DND-41 (cell line): ENCODE results near the gene PMFBP1.

Experiments
- EZH2 ChIP-seq: IDR thresholded peaks from 3 replicates; pipeline ENCODE4 v1.6.1; 2012; ENCODE audit warnings: borderline replicate concordance, low read depth, mild to moderate bottlenecking, moderate library complexity, low read length, inconsistent platforms; ENCODE audit not compliant: severe bottlenecking
- TF ChIP-seq, protein P1 (sequence below): IDR thresholded peaks from 2 replicates; pipeline ENCODE4 v1.5.1; 2012; ENCODE audit warnings: borderline replicate concordance, low read length, moderate library complexity, mild to moderate bottlenecking; ENCODE audit not compliant: poor library complexity, severe bottlenecking; ENCODE audit errors: extremely low read depth

- TF ChIP-seq, protein P1, sequence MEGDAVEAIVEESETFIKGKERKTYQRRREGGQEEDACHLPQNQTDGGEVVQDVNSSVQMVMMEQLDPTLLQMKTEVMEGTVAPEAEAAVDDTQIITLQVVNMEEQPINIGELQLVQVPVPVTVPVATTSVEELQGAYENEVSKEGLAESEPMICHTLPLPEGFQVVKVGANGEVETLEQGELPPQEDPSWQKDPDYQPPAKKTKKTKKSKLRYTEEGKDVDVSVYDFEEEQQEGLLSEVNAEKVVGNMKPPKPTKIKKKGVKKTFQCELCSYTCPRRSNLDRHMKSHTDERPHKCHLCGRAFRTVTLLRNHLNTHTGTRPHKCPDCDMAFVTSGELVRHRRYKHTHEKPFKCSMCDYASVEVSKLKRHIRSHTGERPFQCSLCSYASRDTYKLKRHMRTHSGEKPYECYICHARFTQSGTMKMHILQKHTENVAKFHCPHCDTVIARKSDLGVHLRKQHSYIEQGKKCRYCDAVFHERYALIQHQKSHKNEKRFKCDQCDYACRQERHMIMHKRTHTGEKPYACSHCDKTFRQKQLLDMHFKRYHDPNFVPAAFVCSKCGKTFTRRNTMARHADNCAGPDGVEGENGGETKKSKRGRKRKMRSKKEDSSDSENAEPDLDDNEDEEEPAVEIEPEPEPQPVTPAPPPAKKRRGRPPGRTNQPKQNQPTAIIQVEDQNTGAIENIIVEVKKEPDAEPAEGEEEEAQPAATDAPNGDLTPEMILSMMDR: no peak
- no peak for TF ChIP-seq EZH2
Measured at GRCh38 chr16:72210072-72210471, 38.1 kb upstream of the PMFBP1 start.
